ENCODE results near the gene SREBF1.

GRCh38 chr17:17811381-17812210 lies 25.2 kb downstream of the SREBF1 start:
- TF ChIP-seq CTCF (conservative IDR thresholded peaks at IDR 0.05; ENCODE audit: low read length) (no peak), EZH2phosphoT487 (IDR thresholded peaks at IDR 0.05; ENCODE audit: borderline replicate concordance) (no peak)
